Spinal cord (tissue), 10 donors: ENCODE measurements around the gene ALPL. TPM values are rescaled to one million over a fixed set of nuclear protein-coding genes. Genes with fewer than 3 reads are reported as not detected.

Experiments used
- DNase-seq, 6 donors: peaks; one replicate each; pipeline versions ENCODE4 v3.0.0 to v3.0.0-alpha.2; 2013 to 2015; ENCODE audit warnings: low spot score in 6 of 6, low read depth in 4 of 6
- H3K27ac ChIP-seq: one replicate; pipeline ENCODE4 v1.5.1; 2013; ENCODE audit warnings: low read depth, low read length, control low read depth
- H3K27me3 ChIP-seq: one replicate; pipeline ENCODE4 v1.6.1; 2013; ENCODE audit warnings: low read length; ENCODE audit not compliant: control insufficient read depth, insufficient read depth
- H3K36me3 ChIP-seq: one replicate; pipeline ENCODE4 v1.6.1; 2013; ENCODE audit warnings: low read length; ENCODE audit not compliant: control insufficient read depth, insufficient read depth
- H3K4me1 ChIP-seq: one replicate; pipeline ENCODE4 v1.6.1; 2013; ENCODE audit warnings: low read length; ENCODE audit not compliant: control insufficient read depth, insufficient read depth
- H3K4me3 ChIP-seq: one replicate; pipeline ENCODE4 v1.5.1; 2013; ENCODE audit warnings: low read depth, low read length, control low read depth
- H3K9me3 ChIP-seq: one replicate; pipeline ENCODE4 v1.6.1; 2013; ENCODE audit warnings: low read length; ENCODE audit not compliant: control insufficient read depth, insufficient read depth
- WGBS: methylation state at CpG from one replicate; pipeline ENCODE4 v1.1.5; 2013; ENCODE audit warnings: missing lambda C conversion rate; ENCODE audit not compliant: insufficient coverage; 5-methylcytosine and 5-hydroxymethylcytosine counted together
- polyA plus RNA-seq, 2 donors: library from polyadenylated mRNA; unstranded; fragments of 120-200 nt; gene quantifications; one replicate each; pipeline ENCODE4 v1.2.1, GENCODE V29; 2013; ENCODE audit not compliant: insufficient read length in 2 of 2
- total RNA-seq, 2 donors: library from RNA; depleted of rRNA in 1 of 2; stranded (reverse); fragments of 120-200 nt in 1 of 2; fragments of >200 nt in 1 of 2; gene quantifications; one replicate each; pipeline versions ENCODE4 v1.2.3 to v1.2.4, GENCODE V29; 2013 to 2014
- donor health status: healthy.

The ALPL gene
- total and polyA plus RNA-seq, 4 donors, result 10.5 to 35.7 (median 31.8) TPM

- peak in 1 of 6 donors; percentile 39 for DNase-seq
- Histone ChIP-seq H3K27ac (no peak overlapping the region), H3K4me1 (peaks cover 27% of the 10 kb centered on the region), H3K27me3 (no peaks in the 10 kb centered on the region), H3K36me3 (peaks cover 17% of the 10 kb centered on the region), H3K9me3 (no peaks in the 10 kb centered on the region), H3K4me3 (no peak overlapping the region)
- WGBS, result 94% methylated on average over 8 of the region's 13 CpGs
These were observed 63.6 kb downstream of the ALPL start for GRCh38 chr1:21572735-21573277.

GRCh38 chr1:21573475-21573874, 64.3 kb downstream of the ALPL start:
- H3K27ac ChIP-seq, result no peak overlapping the region
- DNase-seq, result no peak
- peaks cover 14% of the 10 kb centered on the region for H3K36me3 ChIP-seq
- 67% methylated on average over 9 of the region's 11 CpGs for WGBS
- no peak overlapping the region for H3K4me3 ChIP-seq
- peaks cover 24% of the 10 kb centered on the region for H3K4me1 ChIP-seq
- H3K9me3 ChIP-seq, result no peaks in the 10 kb centered on the region
- H3K27me3 ChIP-seq, result no peaks in the 10 kb centered on the region

- WGBS, result 11% methylated on average over 7 of the region's 11 CpGs
- H3K9me3 ChIP-seq, result no peaks in the 10 kb centered on the region
- H3K36me3 ChIP-seq, result peaks cover 12% of the 10 kb centered on the region
- no peaks in the 10 kb centered on the region for H3K27me3 ChIP-seq
- H3K4me3 ChIP-seq, result no peak overlapping the region
- peak overlapping the region; percentile 61 for H3K27ac ChIP-seq
- peak; percentile 46 to 96 (median 65) for DNase-seq
- H3K4me1 ChIP-seq, result peaks cover 22% of the 10 kb centered on the region
These were observed 64.8 kb downstream of the ALPL start for GRCh38 chr1:21573971-21574465.

GRCh38 chr1:21574466-21575151, 65.4 kb downstream of the ALPL start:
- peaks cover 12% of the 10 kb centered on the region for H3K36me3 ChIP-seq
- no peak overlapping the region for H3K4me3 ChIP-seq
- peak overlapping the region; percentile 61 for H3K27ac ChIP-seq
- peak in 1 of 6 donors; percentile 61 for DNase-seq
- 27% methylated on average over 31 of the region's 31 CpGs for WGBS
- no peaks in the 10 kb centered on the region for H3K9me3 ChIP-seq
- H3K4me1 ChIP-seq, result peaks cover 22% of the 10 kb centered on the region
- H3K27me3 ChIP-seq, result no peaks in the 10 kb centered on the region

GRCh38 chr1:21575351-21575942, 66.2 kb downstream of the ALPL start:
- Histone ChIP-seq H3K27me3 (no peaks in the 10 kb centered on the region), H3K9me3 (no peaks in the 10 kb centered on the region), H3K4me3 (no peak overlapping the region), H3K27ac (no peak overlapping the region), H3K4me1 (peaks cover 22% of the 10 kb centered on the region), H3K36me3 (peaks cover 8% of the 10 kb centered on the region)
- no peak for DNase-seq
- WGBS, result 88% methylated on average over 14 of the region's 18 CpGs

GRCh38 chr1:21576031-21576797, 67.0 kb downstream of the ALPL start:
- no peak overlapping the region for H3K4me3 ChIP-seq
- peaks cover 19% of the 10 kb centered on the region for H3K4me1 ChIP-seq
- 85% methylated on average over 7 of the region's 7 CpGs for WGBS
- H3K9me3 ChIP-seq, result no peaks in the 10 kb centered on the region
- no peak for DNase-seq
- H3K36me3 ChIP-seq, result peaks cover 5% of the 10 kb centered on the region
- H3K27me3 ChIP-seq, result no peaks in the 10 kb centered on the region
- no peak overlapping the region for H3K27ac ChIP-seq

- H3K27me3 ChIP-seq, result no peaks in the 10 kb centered on the region
- no peaks in the 10 kb centered on the region for H3K9me3 ChIP-seq
- H3K27ac ChIP-seq, result no peak overlapping the region
- no peak for DNase-seq
- 100% methylated on average over 1 of the region's 5 CpGs for WGBS
- peaks cover 5% of the 10 kb centered on the region for H3K36me3 ChIP-seq
- H3K4me1 ChIP-seq, result peaks cover 19% of the 10 kb centered on the region
- H3K4me3 ChIP-seq, result no peak overlapping the region
These were observed 67.6 kb downstream of the ALPL start for GRCh38 chr1:21576798-21577187.

- H3K36me3 ChIP-seq, result peaks cover 5% of the 10 kb centered on the region
- WGBS, result 86% methylated on average over 22 of the region's 26 CpGs
- no peak overlapping the region for H3K4me3 ChIP-seq
- no peak for DNase-seq
- H3K4me1 ChIP-seq, result peaks cover 19% of the 10 kb centered on the region
- H3K9me3 ChIP-seq, result no peaks in the 10 kb centered on the region
- H3K27me3 ChIP-seq, result no peaks in the 10 kb centered on the region
- H3K27ac ChIP-seq, result no peak overlapping the region
These were observed 68.1 kb downstream of the ALPL start for GRCh38 chr1:21577324-21577723.

GRCh38 chr1:21577933-21578332, 68.7 kb downstream of the ALPL start:
- Histone ChIP-seq H3K27me3 (no peaks in the 10 kb centered on the region), H3K36me3 (peaks cover 5% of the 10 kb centered on the region), H3K4me3 (no peak overlapping the region), H3K27ac (no peak overlapping the region), H3K4me1 (peaks cover 19% of the 10 kb centered on the region), H3K9me3 (no peaks in the 10 kb centered on the region)
- 93% methylated on average over 6 of the region's 9 CpGs for WGBS
- no peak for DNase-seq
